ENCODE results near the gene PDE8B.

- TF ChIP-seq, protein P1, sequence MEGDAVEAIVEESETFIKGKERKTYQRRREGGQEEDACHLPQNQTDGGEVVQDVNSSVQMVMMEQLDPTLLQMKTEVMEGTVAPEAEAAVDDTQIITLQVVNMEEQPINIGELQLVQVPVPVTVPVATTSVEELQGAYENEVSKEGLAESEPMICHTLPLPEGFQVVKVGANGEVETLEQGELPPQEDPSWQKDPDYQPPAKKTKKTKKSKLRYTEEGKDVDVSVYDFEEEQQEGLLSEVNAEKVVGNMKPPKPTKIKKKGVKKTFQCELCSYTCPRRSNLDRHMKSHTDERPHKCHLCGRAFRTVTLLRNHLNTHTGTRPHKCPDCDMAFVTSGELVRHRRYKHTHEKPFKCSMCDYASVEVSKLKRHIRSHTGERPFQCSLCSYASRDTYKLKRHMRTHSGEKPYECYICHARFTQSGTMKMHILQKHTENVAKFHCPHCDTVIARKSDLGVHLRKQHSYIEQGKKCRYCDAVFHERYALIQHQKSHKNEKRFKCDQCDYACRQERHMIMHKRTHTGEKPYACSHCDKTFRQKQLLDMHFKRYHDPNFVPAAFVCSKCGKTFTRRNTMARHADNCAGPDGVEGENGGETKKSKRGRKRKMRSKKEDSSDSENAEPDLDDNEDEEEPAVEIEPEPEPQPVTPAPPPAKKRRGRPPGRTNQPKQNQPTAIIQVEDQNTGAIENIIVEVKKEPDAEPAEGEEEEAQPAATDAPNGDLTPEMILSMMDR (conservative IDR thresholded peaks at IDR 0.05; ENCODE audit: low read depth, low read length): no peak
- no peak for TF ChIP-seq EZH2 (IDR thresholded peaks at IDR 0.05; ENCODE audit: low read length, unreplicated experiment)
- TF ChIP-seq EZH2phosphoT487 (IDR thresholded peaks at IDR 0.05; ENCODE audit: borderline replicate concordance, low read length): no peak
These were observed 67.3 kb downstream of the PDE8B start for GRCh38 chr5:77277759-77278158.
